Ishikawa (cell line): Measurements from ENCODE around the gene TYMP.

Source experiments
- CEBPB ChIP-seq: IDR thresholded peaks from 2 replicates; pipeline ENCODE4 v1.6.1; 2012
- EP300 ChIP-seq: IDR thresholded peaks from 2 replicates; pipeline ENCODE4 v1.6.1; 2012; ENCODE audit warnings: borderline replicate concordance
- FOXM1 ChIP-seq: IDR thresholded peaks from 2 replicates; pipeline ENCODE4 v1.6.1; 2012; ENCODE audit warnings: low read depth, borderline replicate concordance
- NFIC ChIP-seq: IDR thresholded peaks from 2 replicates; pipeline ENCODE4 v1.6.1; 2012
- TAF1 ChIP-seq: IDR thresholded peaks from 2 replicates; pipeline ENCODE4 v1.6.1; 2012; ENCODE audit warnings: low read depth, mild to moderate bottlenecking
- TEAD4 ChIP-seq: IDR thresholded peaks from 2 replicates; pipeline ENCODE4 v1.6.1; 2012
- YY1 ChIP-seq: IDR thresholded peaks from 2 replicates; pipeline ENCODE4 v1.6.1; 2012; ENCODE audit warnings: low read depth
- ZBTB7A ChIP-seq: IDR thresholded peaks from 2 replicates; pipeline ENCODE4 v1.6.1; 2012; ENCODE audit warnings: low read depth
- TF ChIP-seq, protein P1 (sequence below): IDR thresholded peaks from 2 replicates; pipeline ENCODE4 v1.6.1; 2012

DNA sequence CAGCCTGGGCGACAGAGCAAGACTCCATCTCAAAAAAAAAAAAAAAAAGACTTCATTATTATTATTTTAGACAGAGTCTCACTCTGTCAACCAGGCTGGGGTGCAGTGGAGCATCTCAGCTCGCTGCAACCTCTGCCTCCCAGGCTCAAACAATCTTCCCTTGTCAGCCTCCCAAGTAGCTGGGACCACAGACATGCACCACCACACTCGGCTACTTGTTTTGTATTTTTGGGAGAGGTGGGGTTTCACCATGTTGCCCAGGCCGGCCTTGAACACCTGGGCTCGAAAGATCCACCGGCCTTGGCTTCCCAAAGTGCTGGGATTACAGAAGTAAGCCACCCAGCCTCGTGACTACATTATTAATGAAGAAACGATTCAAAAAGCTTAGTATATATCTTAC, 5.3 kb upstream of the TYMP start:
- TF ChIP-seq FOXM1 (no peak), TEAD4 (no peak), CEBPB (no peak), EP300 (no peak), YY1 (no peak), TAF1 (no peak), ZBTB7A (no peak), NFIC (no peak)
- TF ChIP-seq, protein P1, sequence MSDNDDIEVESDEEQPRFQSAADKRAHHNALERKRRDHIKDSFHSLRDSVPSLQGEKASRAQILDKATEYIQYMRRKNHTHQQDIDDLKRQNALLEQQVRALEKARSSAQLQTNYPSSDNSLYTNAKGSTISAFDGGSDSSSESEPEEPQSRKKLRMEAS, result no peak
